Measurements from ENCODE around the gene SSBP2. TPM values are rescaled to one million over a fixed set of nuclear protein-coding genes. Genes with fewer than 3 reads are reported as not detected.

The SSBP2 gene
- total RNA-seq, 1 experiment from 2014 or later, result 5.2 TPM

- no peaks in the 10 kb centered on the region for H3K9me3 ChIP-seq (ENCODE audit: control insufficient read depth in 1 of 2, insufficient read depth in 1 of 2, low read depth in 1 of 2, low read length in 2 of 2)
- ChIA-PET CTCF (no interaction called here), RAD21 (ENCODE audit: low non-redundant PET in 1 of 2, low total read pairs in 2 of 2, uncharacterized antibody in 2 of 2, unreplicated experiment in 2 of 2) (no interaction called here), POLR2A (no interaction called here)
- H3K9me2 ChIP-seq (ENCODE audit: insufficient read depth), result no peaks in the 10 kb centered on the region
- no peak overlapping the region for H3K4me3 ChIP-seq (replicated peaks in 1 of 2; ENCODE audit: low read depth in 1 of 2, low read length in 2 of 2)
- H3K4me1 ChIP-seq (ENCODE audit: control insufficient read depth in 1 of 2, insufficient read depth in 2 of 2, low read length in 2 of 2), result no peaks in the 10 kb centered on the region
- TF ChIP-seq SRF (IDR thresholded peaks at IDR 0.05; ENCODE audit: low read depth), result no peak
- no peak for TF ChIP-seq ELF1 (IDR thresholded peaks at IDR 0.05; ENCODE audit: borderline replicate concordance, low read depth)
- no peak for TF ChIP-seq FOSL1 (IDR thresholded peaks at IDR 0.05; ENCODE audit: low read depth)
- no peak for TF ChIP-seq CTCF (IDR thresholded peaks at IDR 0.05 in 2 of 3, conservative IDR thresholded peaks at IDR 0.05 in 1 of 3; ENCODE audit: borderline replicate concordance in 1 of 3, insufficient read depth in 1 of 3, low read depth in 2 of 3, low read length in 2 of 3)
- no peak for TF ChIP-seq RAD21 (IDR thresholded peaks at IDR 0.05; ENCODE audit: low read depth)
- no peak for TF ChIP-seq EGR1 (IDR thresholded peaks at IDR 0.05; ENCODE audit: low read depth)
- TF ChIP-seq POLR2AphosphoS5 (IDR thresholded peaks at IDR 0.05; ENCODE audit: low read depth, low read length), result no peak
- no peak for TF ChIP-seq ZNF274 (IDR thresholded peaks at IDR 0.05; ENCODE audit: low read depth, low read length)
- no peak for TF ChIP-seq YY1 (IDR thresholded peaks at IDR 0.05; ENCODE audit: extremely low read depth, insufficient replicate concordance, low read depth, low read length)
- no peak for TF ChIP-seq SP1 (IDR thresholded peaks at IDR 0.05; ENCODE audit: low read depth)
- no peaks in the 10 kb centered on the region for H3K27me3 ChIP-seq (ENCODE audit: insufficient read depth, low read length)
- ATAC-seq (no peak), DNase-seq (ENCODE audit: low read depth, low spot score) (no peak)
- intact Hi-C loops (cut with micrococcal nuclease), result no loop called here
- no peak overlapping the region for H3K4me2 ChIP-seq (ENCODE audit: low read length)
- H3K79me2 ChIP-seq (ENCODE audit: insufficient read depth, low read length), result no peaks in the 10 kb centered on the region
- no peaks in the 10 kb centered on the region for H3K36me3 ChIP-seq (ENCODE audit: control insufficient read depth in 1 of 2, insufficient read depth in 2 of 2, low read length in 2 of 2)
- no TSS peak for BruUV-seq (replicated peaks)
- no peak overlapping the region for H3K9ac ChIP-seq (ENCODE audit: low read length)
- H4K20me1 ChIP-seq (ENCODE audit: insufficient read depth), result no peaks in the 10 kb centered on the region
- H2AFZ ChIP-seq (ENCODE audit: low read depth, low read length, poor library complexity, severe bottlenecking), result no peak overlapping the region
- no peak overlapping the region for H3K27ac ChIP-seq (ENCODE audit: low read depth, low read length)
Measured at GRCh38 chr5:81687292-81687691, 63.6 kb downstream of the SSBP2 start.

- Histone ChIP-seq H3K9me2 (ENCODE audit: insufficient read depth) (no peaks in the 10 kb centered on the region), H3K4me1 (ENCODE audit: control insufficient read depth in 1 of 2, insufficient read depth in 2 of 2, low read length in 2 of 2) (no peaks in the 10 kb centered on the region), H2AFZ (ENCODE audit: low read depth, low read length, poor library complexity, severe bottlenecking) (no peak overlapping the region), H3K27me3 (ENCODE audit: insufficient read depth, low read length) (no peaks in the 10 kb centered on the region), H3K4me2 (ENCODE audit: low read length) (no peak overlapping the region), H3K4me3 (replicated peaks in 1 of 2; ENCODE audit: low read depth in 1 of 2, low read length in 2 of 2) (no peak overlapping the region), H4K20me1 (ENCODE audit: insufficient read depth) (no peaks in the 10 kb centered on the region), H3K79me2 (ENCODE audit: insufficient read depth, low read length) (no peaks in the 10 kb centered on the region), H3K9ac (ENCODE audit: low read length) (no peak overlapping the region), H3K27ac (ENCODE audit: low read depth, low read length) (no peak overlapping the region), H3K36me3 (ENCODE audit: control insufficient read depth in 1 of 2, insufficient read depth in 2 of 2, low read length in 2 of 2) (no peaks in the 10 kb centered on the region), H3K9me3 (ENCODE audit: control insufficient read depth in 1 of 2, insufficient read depth in 1 of 2, low read depth in 1 of 2, low read length in 2 of 2) (no peaks in the 10 kb centered on the region)
- TF ChIP-seq YY1 (IDR thresholded peaks at IDR 0.05; ENCODE audit: extremely low read depth, insufficient replicate concordance, low read depth, low read length) (no peak), ZNF274 (IDR thresholded peaks at IDR 0.05; ENCODE audit: low read depth, low read length) (no peak), TCF7L2 (IDR thresholded peaks at IDR 0.05; ENCODE audit: borderline replicate concordance, extremely low read depth, insufficient read depth, insufficient read length) (no peak), EZH2 (IDR thresholded peaks at IDR 0.05) (no peak), FOSL1 (IDR thresholded peaks at IDR 0.05; ENCODE audit: low read depth) (no peak), JUND (IDR thresholded peaks at IDR 0.05) (no peak), CEBPB (IDR thresholded peaks at IDR 0.05; ENCODE audit: low read depth) (no peak), SRF (IDR thresholded peaks at IDR 0.05; ENCODE audit: low read depth) (no peak), EZH2phosphoT487 (IDR thresholded peaks at IDR 0.05; ENCODE audit: borderline replicate concordance) (no peak)
- DNase-seq (ENCODE audit: low read depth, low spot score) (no peak), ATAC-seq (no peak)
- no TSS peak for BruUV-seq (replicated peaks)
- ChIA-PET RAD21 (ENCODE audit: low non-redundant PET in 1 of 2, low total read pairs in 2 of 2, uncharacterized antibody in 2 of 2, unreplicated experiment in 2 of 2) (no interaction called here), POLR2A (no interaction called here), CTCF (no interaction called here)
- intact Hi-C loops (cut with micrococcal nuclease), result no loop called here
Measured at GRCh38 chr5:81685471-81685870, 65.4 kb downstream of the SSBP2 start.

Measured in HCT116 (cell line).